Measurements from ENCODE around the gene TMCO4. TPM values are rescaled to one million over a fixed set of nuclear protein-coding genes. Genes with fewer than 3 reads are reported as not detected.

Gene TMCO4
- total and polyA plus RNA-seq, 2 of the 8 experiments (the other 6 are each of a cell fraction or from before 2014, with no cell fraction given) = 3.0 to 3.1 TPM

DNA sequence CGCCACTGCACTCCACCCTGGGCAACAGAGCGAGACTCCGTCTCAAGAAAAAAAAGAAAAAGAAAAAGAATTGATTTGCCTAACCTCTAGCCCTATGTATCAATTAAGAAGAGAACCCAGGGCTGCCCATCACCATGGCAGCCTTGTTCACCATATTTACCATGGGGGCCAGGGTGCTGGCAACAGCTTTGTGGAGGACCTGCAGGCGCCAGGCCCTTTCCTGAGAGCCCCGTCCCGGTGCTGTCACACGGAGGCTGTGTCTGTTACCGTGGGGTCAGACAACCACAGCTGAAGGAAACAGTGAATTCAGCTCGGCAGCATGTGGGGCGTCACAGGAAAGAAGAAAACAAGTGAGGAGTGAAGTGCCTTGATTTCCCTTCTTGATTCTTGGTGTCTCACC is 162.1 kb downstream of the TMCO4 start:
- H4K5ac ChIP-seq (ENCODE audit: insufficient read length, low read depth, low read length) = no peak overlapping the region
- 97% methylated on average over 10 of the region's 10 CpGs; no CpG with 5 or more reads in 1 of the 2 experiments for WGBS, 2 experiments (ENCODE audit: extremely low coverage in 1 of 2, insufficient coverage in 1 of 2, insufficient read length in 1 of 2, insufficient replicate concordance in 2 of 2, low coverage in 1 of 2, low lambda C conversion rate in 2 of 2, missing lambda C conversion rate in 1 of 2)
- peaks cover 3 to 14% (median 7%) of the 10 kb centered on the region in 4 experiments for H3K27me3 ChIP-seq (replicated peaks in 1 of 4; ENCODE audit: control insufficient read depth in 3 of 4, extremely low read depth in 1 of 4, insufficient read depth in 3 of 4, low read length in 3 of 4)
- no peak overlapping the region for H3K9ac ChIP-seq (replicated peaks in 1 of 4; ENCODE audit: extremely low read depth in 1 of 4, low read depth in 3 of 4, low read length in 3 of 4)
- no peak overlapping the region for H3K23ac ChIP-seq (ENCODE audit: insufficient read length)
- no peak for TF ChIP-seq GTF2F1 (IDR thresholded peaks at IDR 0.05; ENCODE audit: borderline replicate concordance, low read depth, low read length)
- no peak for TF ChIP-seq POLR2A (IDR thresholded peaks at IDR 0.05; ENCODE audit: control extremely low read depth in 1 of 2, low read depth in 2 of 2, low read length in 2 of 2)
- no peak for TF ChIP-seq GABPA (IDR thresholded peaks at IDR 0.05; ENCODE audit: borderline replicate concordance, insufficient read depth, low read length)
- TF ChIP-seq RBBP5 (IDR thresholded peaks at IDR 0.05; ENCODE audit: borderline replicate concordance, low read depth, low read length) = no peak
- H3K4me1 ChIP-seq (replicated peaks in 1 of 4; ENCODE audit: control insufficient read depth in 3 of 4, insufficient read depth in 4 of 4, low read length in 3 of 4) = peaks cover 4 to 7% (median 5%) of the 10 kb centered on the region in 4 experiments
- no peak overlapping the region for H3K4ac ChIP-seq (replicated peaks; ENCODE audit: insufficient read length, low read depth, low read length)
- no peak for DNase-seq (ENCODE audit: low read depth in 1 of 2, low spot score in 2 of 2)
- H3K9me3 ChIP-seq (ENCODE audit: insufficient read depth in 2 of 2, low read depth in 1 of 2, low read length in 1 of 2) = no peaks in the 10 kb centered on the region
- H4K91ac ChIP-seq (replicated peaks; ENCODE audit: insufficient read length, low read length) = no peak overlapping the region
- no peaks in the 10 kb centered on the region for H3K23me2 ChIP-seq (ENCODE audit: low read depth, low read length)
- CTCF ChIA-PET (ENCODE audit: partially characterized antibody) = interaction anchor here (1.0 to 7.2 kb wide), 6 partner anchors 14 to 142 kb away, joined by 3 to 63 read pairs (median 5); no protein-coding TSS in a partner anchor
- H2BK12ac ChIP-seq (ENCODE audit: low read depth, low read length) = no peak overlapping the region
- H3K27ac ChIP-seq (ENCODE audit: low read depth, low read length) = no peak overlapping the region
- H2AFZ ChIP-seq (ENCODE audit: low read length) = no peak overlapping the region
- H3K4me2 ChIP-seq (ENCODE audit: insufficient read depth in 1 of 2, low read depth in 2 of 2, low read length in 2 of 2) = no peak overlapping the region
- H2BK20ac ChIP-seq (ENCODE audit: low read length) = no peak overlapping the region
- H3K14ac ChIP-seq (ENCODE audit: insufficient read length) = no peak overlapping the region
- no peaks in the 10 kb centered on the region for H3K36me3 ChIP-seq (ENCODE audit: control insufficient read depth in 2 of 4, insufficient read depth in 4 of 4, low read length in 3 of 4)
- no peak overlapping the region for H2BK15ac ChIP-seq (ENCODE audit: low read length)
- no peak overlapping the region for H3K4me3 ChIP-seq (ENCODE audit: extremely low read depth in 1 of 4, insufficient read depth in 2 of 4, low read depth in 3 of 4, low read length in 4 of 4)
- no peaks in the 10 kb centered on the region for H3K79me2 ChIP-seq (ENCODE audit: control insufficient read depth in 1 of 2, insufficient read depth in 2 of 2, low read length in 2 of 2)
- peaks cover 0 to 3% of the 10 kb centered on the region in 2 experiments for H4K20me1 ChIP-seq (replicated peaks in 1 of 2; ENCODE audit: control insufficient read depth in 1 of 2, insufficient read depth in 2 of 2, low read length in 2 of 2)
- FAIRE-seq = no peak
- H2AK5ac ChIP-seq (ENCODE audit: low read depth, low read length) = no peak overlapping the region
- POLR2A ChIA-PET (ENCODE audit: partially characterized antibody) = interaction anchor here (0.7 kb wide), 1 partner anchor 37 kb away, joined by 3 read pairs; no protein-coding TSS in a partner anchor
- no peak overlapping the region for H2BK120ac ChIP-seq (replicated peaks; ENCODE audit: low read depth, low read length)
- no peak overlapping the region for H3K18ac ChIP-seq (ENCODE audit: extremely low read depth, low read length)
- no peak overlapping the region for H2BK5ac ChIP-seq (ENCODE audit: low read depth, low read length)
- H3K79me1 ChIP-seq (ENCODE audit: low read depth, low read length) = no peaks in the 10 kb centered on the region
- no peak overlapping the region for H3K56ac ChIP-seq (replicated peaks; ENCODE audit: insufficient read length, low read depth, low read length)
- no peak overlapping the region for H4K8ac ChIP-seq (ENCODE audit: extremely low read depth, insufficient read depth, low read length)

All from H1 (cell line).